IMR-90 (cell line): ENCODE results near the gene BOD1. TPM values are rescaled to one million over a fixed set of nuclear protein-coding genes. Genes with fewer than 3 reads are reported as not detected.

Experiments used
- ATAC-seq: fragments of 200-7000 bp; cut with Tn5 transposase; 2 replicates; pipeline ENCODE4 v1.9.1; 2020; ENCODE audit warnings: low read depth, mild to moderate bottlenecking, moderate library complexity
- BruUV-seq: library from RNA; stranded (reverse); fragments of 400-500 nt; replicated peaks from 2 replicates; lab custom pipeline; 2021; lab: Mats Ljungman, UMichigan
- CTCF ChIA-PET: fragments of 300-600 bp; formaldehyde crosslinking; extraction: SDS; loops from one replicate; lab custom pipeline; 2021; ENCODE audit warnings: antibody characterized with exemption; lab: Yijun Ruan, JAX
- POLR2A ChIA-PET: fragments of 300-600 bp; sonication (Branson Sonifier 250); formaldehyde crosslinking; loops from one replicate; lab custom pipeline; 2022; ENCODE audit warnings: antibody characterized with exemption; ENCODE audit not compliant: unreplicated experiment; lab: Charles Lee
- DNase-seq: peaks from one replicate; pipeline ENCODE4 v3.0.0; 2013
- H2AFZ ChIP-seq: replicated peaks from 2 replicates; pipeline ENCODE3; 2013; ENCODE audit warnings: low read length, mild to moderate bottlenecking; ENCODE audit not compliant: poor library complexity
- H2AK5ac ChIP-seq: 2 replicates; pipeline ENCODE4 v1.6.1; 2013; ENCODE audit warnings: low read depth, low read length, inconsistent platforms
- H2AK9ac ChIP-seq: replicated peaks from 2 replicates; pipeline ENCODE3; 2013; ENCODE audit warnings: mild to moderate bottlenecking, low read depth, low read length, moderate library complexity; ENCODE audit not compliant: poor library complexity
- H2BK120ac ChIP-seq: 2 replicates; pipeline ENCODE4 v1.6.1; 2013; ENCODE audit warnings: low read depth, low read length, inconsistent platforms
- H2BK15ac ChIP-seq: 3 replicates; pipeline ENCODE4 v1.6.1; 2013; ENCODE audit warnings: low read depth, low read length, inconsistent platforms
- H2BK20ac ChIP-seq: 2 replicates; pipeline ENCODE4 v1.6.1; 2013; ENCODE audit warnings: low read depth, mild to moderate bottlenecking, inconsistent platforms, low read length, moderate library complexity
- H2BK5ac ChIP-seq: 2 replicates; pipeline ENCODE4 v1.6.1; 2013; ENCODE audit warnings: mild to moderate bottlenecking, low read depth, low read length, inconsistent platforms; ENCODE audit not compliant: poor library complexity, severe bottlenecking
- H3K14ac ChIP-seq: replicated peaks from 2 replicates; pipeline ENCODE4 v1.6.1; 2013; ENCODE audit warnings: low read depth, low read length, inconsistent platforms
- H3K18ac ChIP-seq: 2 replicates; pipeline ENCODE4 v1.6.1; 2013; ENCODE audit warnings: low read depth, low read length, control low read depth
- H3K23ac ChIP-seq: 2 replicates; pipeline ENCODE4 v1.6.1; 2013; ENCODE audit warnings: low read depth, low read length, inconsistent platforms
- H3K27ac ChIP-seq: 2 replicates; pipeline ENCODE4 v1.5.1; 2013; ENCODE audit warnings: mild to moderate bottlenecking, control low read depth, low read length; ENCODE audit not compliant: insufficient read depth
- H3K27me3 ChIP-seq: 2 replicates; pipeline ENCODE4 v1.6.1; 2013; ENCODE audit warnings: low read length; ENCODE audit not compliant: control insufficient read depth, insufficient read depth
- H3K36me3 ChIP-seq: 2 replicates; pipeline ENCODE4 v1.6.1; 2013; ENCODE audit warnings: low read length, mixed read lengths; ENCODE audit not compliant: control insufficient read depth, insufficient read depth
- H3K4ac ChIP-seq: 2 replicates; pipeline ENCODE4 v1.6.1; 2013; ENCODE audit warnings: low read depth, low read length, inconsistent platforms
- H3K4me1 ChIP-seq: 2 replicates; pipeline ENCODE4 v1.6.1; 2013; ENCODE audit warnings: low read length, mixed read lengths; ENCODE audit not compliant: control insufficient read depth, insufficient read depth
- H3K4me2 ChIP-seq: 2 replicates; pipeline ENCODE4 v1.6.1; 2013; ENCODE audit warnings: low read depth, mild to moderate bottlenecking, control low read depth, low read length, moderate library complexity
- H3K4me3 ChIP-seq: 2 replicates; pipeline ENCODE4 v1.5.1; 2013; ENCODE audit warnings: low read depth, mild to moderate bottlenecking, control low read depth, low read length, moderate library complexity; ENCODE audit not compliant: insufficient read depth
- H3K56ac ChIP-seq: 2 replicates; pipeline ENCODE4 v1.6.1; 2013; ENCODE audit warnings: low read length, inconsistent platforms; ENCODE audit not compliant: insufficient read depth; ENCODE audit errors: extremely low read depth
- H3K79me1 ChIP-seq, 2 experiments: 2 replicates each; pipeline ENCODE4 v1.6.1; 2013; ENCODE audit warnings: low read length in 2 of 2, inconsistent platforms in 1 of 2, low read depth in 1 of 2
- H3K9ac ChIP-seq: 2 replicates; pipeline ENCODE4 v1.6.1; 2013; ENCODE audit warnings: low read depth, low read length, control low read depth
- H3K9me1 ChIP-seq: 2 replicates; pipeline ENCODE4 v1.6.1; 2013; ENCODE audit warnings: low read length, inconsistent platforms; ENCODE audit not compliant: insufficient read depth
- H3K9me3 ChIP-seq: 2 replicates; pipeline ENCODE4 v1.6.1; 2013; ENCODE audit warnings: low read length; ENCODE audit not compliant: control insufficient read depth, insufficient read depth
- H4K20me1 ChIP-seq: 2 replicates; pipeline ENCODE4 v1.6.1; 2013; ENCODE audit warnings: low read length, inconsistent platforms; ENCODE audit not compliant: insufficient read depth
- H4K5ac ChIP-seq: 2 replicates; pipeline ENCODE4 v1.6.1; 2013; ENCODE audit warnings: mild to moderate bottlenecking, low read depth, low read length, control low read depth
- H4K8ac ChIP-seq, 2 experiments: 2 replicates each; pipeline ENCODE4 v1.6.1; 2013; ENCODE audit warnings: low read depth in 2 of 2, low read length in 2 of 2, control low read depth in 1 of 2, inconsistent platforms in 1 of 2
- H4K91ac ChIP-seq: 2 replicates; pipeline ENCODE4 v1.6.1; 2013; ENCODE audit warnings: low read depth, low read length, inconsistent platforms; ENCODE audit not compliant: insufficient read depth
- BHLHE40 ChIP-seq: fragments of 150-350 bp; IDR thresholded peaks from 2 replicates; pipeline ENCODE4 v1.6.1; 2016; ENCODE audit warnings: mild to moderate bottlenecking, low read depth, low read length
- MXI1 ChIP-seq: IDR thresholded peaks from 2 replicates; pipeline ENCODE4 v1.6.1; 2012; ENCODE audit warnings: low read depth, mild to moderate bottlenecking, low read length, moderate library complexity, borderline replicate concordance
- NFE2L2 ChIP-seq: fragments of 150-350 bp; IDR thresholded peaks from 2 replicates; pipeline ENCODE4 v1.6.1; 2016; ENCODE audit warnings: low read depth, mild to moderate bottlenecking, low read length
- USF2 ChIP-seq: fragments of 150-350 bp; IDR thresholded peaks from 2 replicates; pipeline ENCODE4 v1.6.1; 2017; ENCODE audit warnings: mild to moderate bottlenecking, antibody characterized with exemption, low read length, low read depth
- WGBS, 2 experiments: methylation state at CpG; one replicate each; pipeline versions ENCODE4 v1.1.5 to v1.1.7; 2013; ENCODE audit warnings: missing lambda C conversion rate in 2 of 2; ENCODE audit not compliant: insufficient read length in 1 of 2; ENCODE audit errors: extremely low coverage in 2 of 2; 5-methylcytosine and 5-hydroxymethylcytosine counted together
- dilution Hi-C: fragments of 300-500 bp; cut with HindIII; formaldehyde crosslinking; loops from one replicate; pipeline ENCODE4 v1.14.3; 2018; ENCODE audit warnings: low sequenced_read_pairs; ENCODE audit not compliant: unreplicated experiment
- in situ Hi-C: fragments of 300-500 bp; cut with MboI; formaldehyde crosslinking; loops from 3 replicates; pipeline ENCODE4 v1.14.3; 2019; ENCODE audit warnings: low sequenced_read_pairs, inconsistent platforms, mixed read lengths
- intact Hi-C: fragments of 100-400 bp; cut with micrococcal nuclease; formaldehyde crosslinking; loops from 2 replicates; pipeline ENCODE4 v1.10.0; 2022
- polyA plus RNA-seq, 3 experiments: library from polyadenylated mRNA; depleted of rRNA; stranded (reverse); fragments of >200 nt; gene quantifications; 2 replicates each; pipeline ENCODE4 v1.2.3, GENCODE V29; 2012; ENCODE audit warnings: low replicate concordance in 1 of 3
- total RNA-seq: library from RNA; depleted of rRNA; stranded (reverse); fragments of >200 nt; gene quantifications from 2 replicates; pipeline ENCODE4 v1.2.3, GENCODE V29; 2012

BOD1 gene
- total and polyA plus RNA-seq, 2 of the 4 experiments (the other 2 are of a cell fraction), result 57.9 to 71.7 TPM

GRCh38 chr5:173645437-173645807 lies 29.0 kb upstream of the BOD1 start:
- Histone ChIP-seq H3K79me1 (no peaks in the 10 kb centered on the region), H3K36me3 (no peaks in the 10 kb centered on the region), H3K56ac (no peak overlapping the region), H4K8ac (no peak overlapping the region), H3K4me2 (no peak overlapping the region), H3K9ac (no peak overlapping the region), H3K4me3 (no peak overlapping the region), H2AK5ac (no peak overlapping the region), H4K20me1 (no peaks in the 10 kb centered on the region), H2BK20ac (no peak overlapping the region), H3K4ac (no peak overlapping the region; the same call in 1 of the 2 replicates), H2AK9ac (no peak overlapping the region), H3K18ac (no peak overlapping the region), H2AFZ (no peak overlapping the region), H2BK5ac (no peak overlapping the region), H3K23ac (no peak overlapping the region), H2BK120ac (no peak overlapping the region), H3K14ac (no peak overlapping the region), H3K27ac (no peak overlapping the region), H3K27me3 (peaks cover 13% of the 10 kb centered on the region), H4K5ac (no peak overlapping the region), H3K9me1 (peaks cover 4% of the 10 kb centered on the region; the same call in 1 of the 2 replicates), H3K4me1 (peaks cover 7% of the 10 kb centered on the region; the same call in 1 of the 2 replicates), H2BK15ac (no peak overlapping the region), H4K91ac (no peak overlapping the region; the same call in 1 of the 2 replicates), H3K9me3 (no peaks in the 10 kb centered on the region)
- in situ Hi-C loops (no loop called here), dilution Hi-C loops (no loop called here), intact Hi-C loops (no loop called here)
- no peak for TF ChIP-seq NFE2L2
- no peak for TF ChIP-seq BHLHE40
- peak; percentile 66; the same call in 1 of the 2 replicates for TF ChIP-seq MXI1
- TF ChIP-seq USF2, result peak; percentile 46; the same call in 1 of the 2 replicates
- peak; percentile 38 for DNase-seq
- CTCF ChIA-PET, result interaction anchor here (1.2 to 1.3 kb wide), 2 partner anchors 15 to 25 kb away, joined by 3 to 4 read pairs; no protein-coding TSS in a partner anchor
- peak; percentile 89 for ATAC-seq
- POLR2A ChIA-PET, result no interaction called here
- WGBS, 2 experiments, result 0% methylated on average over 1 of the region's 5 CpGs; no CpG with 5 or more reads in 1 of the 2 experiments
- no TSS peak for BruUV-seq
